ENCODE results near the gene CDC20.
A peak's percentile ranks its signal among the peaks of the same experiment; 100 is the strongest.
"Not testable (repeated sequence)": the region's sequence is repeated elsewhere in the genome, so short reads cannot be mapped to it uniquely, and the experiment has no call there.

The CDC20 gene

GRCh38 chr1:43386676-43387075, 27.9 kb downstream of the CDC20 start:
- DNase-seq: no peak

- DNase-seq: no peak
These were observed 29.3 kb downstream of the CDC20 start for GRCh38 chr1:43387976-43388599.

GRCh38 chr1:43388613-43389012, 29.8 kb downstream of the CDC20 start:
- no peak for DNase-seq

GRCh38 chr1:43389326-43390313, 30.8 kb downstream of the CDC20 start, which contains the start of the genes MED8 and SZT2:
Gene MED8, minus strand, starts transcription at chr1:43389800. Its CDS starts 36 bp downstream, at chr1:43389764.
Gene SZT2, plus strand, starts transcription at chr1:43389899. Its CDS starts 70 bp downstream, at chr1:43389969.
- DNase-seq: peak; percentile 86

- no peak for DNase-seq
These were observed 33.9 kb downstream of the CDC20 start for GRCh38 chr1:43392702-43393101.

GRCh38 chr1:43395523-43395922, 36.7 kb downstream of the CDC20 start:
- no peak for DNase-seq

GRCh38 chr1:43396059-43396458, 37.3 kb downstream of the CDC20 start:
- DNase-seq: no peak

GRCh38 chr1:43398227-43398626, 39.4 kb downstream of the CDC20 start:
- no peak for DNase-seq

- not testable (repeated sequence) for DNase-seq
These were observed 41.7 kb downstream of the CDC20 start for GRCh38 chr1:43400441-43400840.

- no peak for DNase-seq
These were observed 43.5 kb downstream of the CDC20 start for GRCh38 chr1:43402089-43402865.

GRCh38 chr1:43404353-43404752, 45.6 kb downstream of the CDC20 start:
- DNase-seq: no peak

- no peak for DNase-seq
These were observed 46.6 kb downstream of the CDC20 start for GRCh38 chr1:43405219-43405875.

GRCh38 chr1:43405876-43406234, 47.1 kb downstream of the CDC20 start:
- no peak for DNase-seq

GRCh38 chr1:43410571-43410970, 51.8 kb downstream of the CDC20 start:
- DNase-seq: no peak

Measured in NCI-H146 (cell line).